Measurements from ENCODE around the gene CDK1. TPM values are rescaled to one million over a fixed set of nuclear protein-coding genes. Genes with fewer than 3 reads are reported as not detected.

CDK1 gene
- total and polyA plus RNA-seq, 2 of the 8 experiments (the other 6 are each of a cell fraction or from before 2014, with no cell fraction given), result 29.4 to 111 TPM

- 90% methylated on average over 3 of the region's 3 CpGs; no CpG with 5 or more reads in 1 of the 2 experiments for WGBS, 2 experiments (ENCODE audit: extremely low coverage in 1 of 2, insufficient coverage in 1 of 2, insufficient read length in 1 of 2, insufficient replicate concordance in 2 of 2, low coverage in 1 of 2, low lambda C conversion rate in 2 of 2, missing lambda C conversion rate in 1 of 2)
These were observed 30.9 kb downstream of the CDK1 start for GRCh38 chr10:60809157-60809556.

More at GRCh38 chr10:60809157-60809556, 30.9 kb downstream of the CDK1 start:
- no peak overlapping the region for H2BK5ac ChIP-seq (ENCODE audit: low read depth, low read length)
- no peak overlapping the region for H2BK20ac ChIP-seq (ENCODE audit: low read length)
- no peak overlapping the region for H2BK120ac ChIP-seq (replicated peaks; ENCODE audit: low read depth, low read length)
- H2BK15ac ChIP-seq (ENCODE audit: low read length), result no peak overlapping the region
- H3K23me2 ChIP-seq (ENCODE audit: low read depth, low read length), result no peaks in the 10 kb centered on the region
- H3K4me3 ChIP-seq (ENCODE audit: extremely low read depth in 1 of 4, insufficient read depth in 2 of 4, low read depth in 3 of 4, low read length in 4 of 4), result no peak overlapping the region
- no peaks in the 10 kb centered on the region for H3K36me3 ChIP-seq (ENCODE audit: control insufficient read depth in 2 of 4, insufficient read depth in 4 of 4, low read length in 3 of 4)
- no peak overlapping the region for H3K4me2 ChIP-seq (ENCODE audit: insufficient read depth in 1 of 2, low read depth in 2 of 2, low read length in 2 of 2)
- H4K91ac ChIP-seq (replicated peaks; ENCODE audit: insufficient read length, low read length), result no peak overlapping the region
- no peaks in the 10 kb centered on the region for H3K9me3 ChIP-seq (ENCODE audit: insufficient read depth in 2 of 2, low read depth in 1 of 2, low read length in 1 of 2)
- H3K56ac ChIP-seq (replicated peaks; ENCODE audit: insufficient read length, low read depth, low read length), result no peak overlapping the region
- H3K79me1 ChIP-seq (ENCODE audit: low read depth, low read length), result no peaks in the 10 kb centered on the region
- DNase-seq (ENCODE audit: low read depth in 1 of 2, low spot score in 2 of 2) (no peak), FAIRE-seq (no peak)
- no peaks in the 10 kb centered on the region for H4K20me1 ChIP-seq (replicated peaks in 1 of 2; ENCODE audit: control insufficient read depth in 1 of 2, insufficient read depth in 2 of 2, low read length in 2 of 2)
- CTCF ChIA-PET (ENCODE audit: partially characterized antibody), result interaction anchor here (0.6 to 3.6 kb wide), 2 partner anchors 10 to 1088 kb away, joined by 3 to 14 read pairs; no protein-coding TSS in a partner anchor
- H3K4ac ChIP-seq (replicated peaks; ENCODE audit: insufficient read length, low read depth, low read length), result no peak overlapping the region
- H3K14ac ChIP-seq (ENCODE audit: insufficient read length), result no peak overlapping the region
- no peak overlapping the region for H3K9ac ChIP-seq (replicated peaks in 1 of 4; ENCODE audit: extremely low read depth in 1 of 4, low read depth in 3 of 4, low read length in 3 of 4)
- H3K27me3 ChIP-seq (replicated peaks in 1 of 4; ENCODE audit: control insufficient read depth in 3 of 4, extremely low read depth in 1 of 4, insufficient read depth in 3 of 4, low read length in 3 of 4), result no peaks in the 10 kb centered on the region
- no peak overlapping the region for H2AK5ac ChIP-seq (ENCODE audit: low read depth, low read length)
- H2AFZ ChIP-seq (ENCODE audit: low read length), result no peak overlapping the region
- no peak overlapping the region for H4K5ac ChIP-seq (ENCODE audit: insufficient read length, low read depth, low read length)
- no peak overlapping the region for H3K27ac ChIP-seq (ENCODE audit: low read depth, low read length)
- H3K4me1 ChIP-seq (replicated peaks in 1 of 4; ENCODE audit: control insufficient read depth in 3 of 4, insufficient read depth in 4 of 4, low read length in 3 of 4), result no peaks in the 10 kb centered on the region
- POLR2A ChIA-PET (ENCODE audit: partially characterized antibody), result no interaction called here
- no peak for TF ChIP-seq BACH1 (IDR thresholded peaks at IDR 0.05; ENCODE audit: low read length)
- no peak for TF ChIP-seq MAFK (IDR thresholded peaks at IDR 0.05; ENCODE audit: low read depth, low read length)
- no peak for TF ChIP-seq KDM1A (IDR thresholded peaks at IDR 0.05; ENCODE audit: borderline replicate concordance, low read length)
- no peak for TF ChIP-seq POU5F1 (IDR thresholded peaks at IDR 0.05; ENCODE audit: low read depth, low read length)
- TF ChIP-seq JUND (IDR thresholded peaks at IDR 0.05; ENCODE audit: low read length), result no peak
- no peak for TF ChIP-seq RBBP5 (IDR thresholded peaks at IDR 0.05; ENCODE audit: borderline replicate concordance, low read depth, low read length)
- no peak for TF ChIP-seq HDAC6 (IDR thresholded peaks at IDR 0.05; ENCODE audit: low read depth, low read length)
- TF ChIP-seq GTF2F1 (IDR thresholded peaks at IDR 0.05; ENCODE audit: borderline replicate concordance, low read depth, low read length), result no peak
- TF ChIP-seq SP4 (IDR thresholded peaks at IDR 0.05; ENCODE audit: low read length), result no peak
- TF ChIP-seq USF2 (IDR thresholded peaks at IDR 0.05; ENCODE audit: low read length), result no peak
- TF ChIP-seq JUN (IDR thresholded peaks at IDR 0.05; ENCODE audit: low read depth, low read length), result no peak
- no peak for TF ChIP-seq YY1 (IDR thresholded peaks at IDR 0.05; ENCODE audit: low read depth, low read length)
- TF ChIP-seq ZNF274 (IDR thresholded peaks at IDR 0.05; ENCODE audit: borderline replicate concordance, extremely low read depth, low read length), result no peak
- TF ChIP-seq SIX5 (IDR thresholded peaks at IDR 0.05; ENCODE audit: low read depth, low read length), result no peak
- H3K23ac ChIP-seq (ENCODE audit: insufficient read length), result no peak overlapping the region
- H3K18ac ChIP-seq (ENCODE audit: extremely low read depth, low read length), result no peak overlapping the region
- H4K8ac ChIP-seq (ENCODE audit: extremely low read depth, insufficient read depth, low read length), result no peak overlapping the region
- no peak overlapping the region for H2BK12ac ChIP-seq (ENCODE audit: low read depth, low read length)
- no peaks in the 10 kb centered on the region for H3K79me2 ChIP-seq (ENCODE audit: control insufficient read depth in 1 of 2, insufficient read depth in 2 of 2, low read length in 2 of 2)

Data from H1 (cell line).